Neutrophil (primary cell): ENCODE results near the gene DLX2.

ENCODE experiments used
- H3K27ac ChIP-seq: fragments of 200-600 bp; sonication (generic); 2 replicates; pipeline ENCODE4 v1.5.1; 2016; ENCODE audit warnings: mild to moderate bottlenecking, moderate library complexity
- H3K27me3 ChIP-seq: fragments of 200-600 bp; sonication (generic); 2 replicates; pipeline ENCODE4 v1.6.0; 2016; ENCODE audit warnings: mild to moderate bottlenecking
- H3K36me3 ChIP-seq: fragments of 200-600 bp; sonication (generic); 2 replicates; pipeline ENCODE4 v1.5.1; 2017
- H3K4me1 ChIP-seq, 2 experiments: fragments of 200-600 bp in 1 of 2; sonication (generic) in 1 of 2; 1 replicate in 1 of 2; 2 replicates in 1 of 2; pipeline versions ENCODE4 v1.5.1 to v1.6.1; 2013 to 2016; ENCODE audit warnings: low read depth in 1 of 2, low read length in 1 of 2, mild to moderate bottlenecking in 1 of 2, moderate library complexity in 1 of 2; ENCODE audit not compliant: control insufficient read depth in 1 of 2, insufficient read depth in 1 of 2
- H3K4me3 ChIP-seq, 2 experiments: fragments of 200-600 bp in 1 of 2; sonication (generic) in 1 of 2; 1 replicate in 1 of 2; 2 replicates in 1 of 2; pipeline ENCODE4 v1.5.1; 2013 to 2016; ENCODE audit warnings: low read depth in 1 of 2, low read length in 1 of 2, mild to moderate bottlenecking in 1 of 2, moderate library complexity in 1 of 2
- H3K9me3 ChIP-seq: fragments of 200-600 bp; sonication (generic); 2 replicates; pipeline ENCODE4 v1.5.1; 2016
- CTCF ChIP-seq: fragments of 200-600 bp; sonication (generic); IDR thresholded peaks from 2 replicates; pipeline ENCODE4 v1.5.1; 2016; ENCODE audit warnings: antibody characterized with exemption

Gene DLX2

DNA sequence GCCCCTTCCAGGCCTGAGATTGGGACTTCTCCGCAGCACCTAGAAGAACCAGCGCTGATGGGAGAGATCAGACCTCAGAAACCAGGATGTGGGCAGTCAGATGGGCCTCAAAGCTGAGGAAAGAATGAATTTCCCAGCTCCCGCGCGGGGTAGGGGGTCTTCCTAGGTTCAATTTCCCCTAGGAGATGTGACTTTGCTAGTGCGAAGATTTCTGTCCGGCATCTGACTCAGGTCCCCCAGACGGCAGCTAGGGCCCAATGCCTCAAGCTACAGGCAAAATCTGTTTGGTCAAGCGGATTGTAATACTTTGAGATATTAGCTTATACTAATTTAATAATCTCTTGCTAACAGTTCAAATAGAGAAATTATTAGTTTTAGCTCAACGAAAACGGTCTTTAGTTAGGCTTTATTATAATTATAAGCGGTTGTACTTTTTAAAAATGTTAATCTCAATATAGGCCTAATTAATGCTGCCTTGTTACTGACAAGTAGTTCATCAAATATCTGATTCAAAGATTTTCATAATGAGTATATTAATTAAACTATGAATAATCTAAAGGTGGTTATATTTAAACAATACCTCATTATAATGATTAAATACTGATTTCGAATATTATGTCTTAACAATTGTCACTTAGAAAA, 11.6 kb downstream of the DLX2 start:
- peaks cover 46 to 68% of the 10 kb centered on the region in 2 experiments for H3K4me1 ChIP-seq
- no peaks in the 10 kb centered on the region for H3K9me3 ChIP-seq
- H3K27ac ChIP-seq: no peak overlapping the region
- no peak for TF ChIP-seq CTCF
- no peak overlapping the region for H3K4me3 ChIP-seq
- H3K27me3 ChIP-seq: peaks cover 100% of the 10 kb centered on the region
- H3K36me3 ChIP-seq: no peaks in the 10 kb centered on the region

GRCh38 chr2:172090044-172090961, 12.4 kb downstream of the DLX2 start:
- Histone ChIP-seq H3K4me1 (peaks cover 47 to 68% of the 10 kb centered on the region in 2 experiments), H3K27me3 (peaks cover 100% of the 10 kb centered on the region)

GRCh38 chr2:172089633-172090032, 13.1 kb downstream of the DLX2 start:
- peaks cover 100% of the 10 kb centered on the region for H3K27me3 ChIP-seq
- H3K36me3 ChIP-seq: no peaks in the 10 kb centered on the region
- peaks cover 47 to 68% of the 10 kb centered on the region in 2 experiments for H3K4me1 ChIP-seq
- no peak for TF ChIP-seq CTCF
- no peaks in the 10 kb centered on the region for H3K9me3 ChIP-seq
- no peak overlapping the region for H3K4me3 ChIP-seq
- no peak overlapping the region for H3K27ac ChIP-seq

More at GRCh38 chr2:172090044-172090961, 12.4 kb downstream of the DLX2 start:
- Histone ChIP-seq H3K36me3 (no peaks in the 10 kb centered on the region), H3K9me3 (no peaks in the 10 kb centered on the region), H3K4me3 (no peak overlapping the region), H3K27ac (no peak overlapping the region)
- TF ChIP-seq CTCF: no peak

DNA sequence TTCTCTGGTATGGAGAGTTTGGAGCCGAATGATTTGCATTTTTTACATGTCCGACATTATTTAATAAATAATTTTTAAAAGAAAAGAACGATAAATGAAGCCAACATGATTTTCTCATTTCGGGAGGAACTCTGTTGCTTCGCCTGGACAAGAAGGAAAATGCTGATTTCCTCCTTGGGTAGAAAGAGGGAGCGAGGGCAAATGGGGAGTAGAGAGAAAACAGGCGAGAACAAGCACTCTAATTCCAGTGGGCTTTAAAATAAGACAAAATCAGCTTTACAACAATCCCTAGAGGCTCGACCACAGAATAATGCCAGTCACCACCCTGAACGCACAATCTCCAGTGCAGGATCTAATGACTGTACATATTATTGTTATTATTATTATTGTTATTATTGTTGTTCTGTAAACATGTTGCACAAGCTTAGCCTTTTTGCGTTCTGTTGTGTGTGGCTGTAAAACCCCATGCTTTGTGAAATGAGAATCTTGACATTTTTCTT, 13.6 kb downstream of the DLX2 start:
- Histone ChIP-seq H3K9me3 (no peaks in the 10 kb centered on the region), H3K4me1 (peaks cover 48 to 68% of the 10 kb centered on the region in 2 experiments), H3K36me3 (no peaks in the 10 kb centered on the region), H3K4me3 (no peak overlapping the region), H3K27me3 (peaks cover 100% of the 10 kb centered on the region), H3K27ac (no peak overlapping the region)
- TF ChIP-seq CTCF: no peak

GRCh38 chr2:172088245-172089004, 14.3 kb downstream of the DLX2 start:
- TF ChIP-seq CTCF: no peak
- Histone ChIP-seq H3K4me3 (no peak overlapping the region), H3K9me3 (no peaks in the 10 kb centered on the region), H3K36me3 (no peaks in the 10 kb centered on the region), H3K4me1 (peaks cover 48 to 68% of the 10 kb centered on the region in 2 experiments), H3K27ac (no peak overlapping the region), H3K27me3 (peaks cover 100% of the 10 kb centered on the region)
